EH (cell line): ENCODE results near the gene DSC1.
"Not testable (repeated sequence)": the region's sequence is repeated elsewhere in the genome, so short reads cannot be mapped to it uniquely, and the experiment has no call there.

Experiments
- DNase-seq: peaks from one replicate; pipeline ENCODE4 v3.0.0-alpha.2; 2015; ENCODE audit warnings: low read depth

Gene DSC1

GRCh38 chr18:31171144-31171839 lies 8.6 kb upstream of the DSC1 start:
- no peak for DNase-seq

- DNase-seq = no peak
Measured at GRCh38 chr18:31170335-31170734, 7.7 kb upstream of the DSC1 start.

- DNase-seq = no peak
Measured at GRCh38 chr18:31162419-31162793, 250 bp downstream of the DSC1 start.

DNA sequence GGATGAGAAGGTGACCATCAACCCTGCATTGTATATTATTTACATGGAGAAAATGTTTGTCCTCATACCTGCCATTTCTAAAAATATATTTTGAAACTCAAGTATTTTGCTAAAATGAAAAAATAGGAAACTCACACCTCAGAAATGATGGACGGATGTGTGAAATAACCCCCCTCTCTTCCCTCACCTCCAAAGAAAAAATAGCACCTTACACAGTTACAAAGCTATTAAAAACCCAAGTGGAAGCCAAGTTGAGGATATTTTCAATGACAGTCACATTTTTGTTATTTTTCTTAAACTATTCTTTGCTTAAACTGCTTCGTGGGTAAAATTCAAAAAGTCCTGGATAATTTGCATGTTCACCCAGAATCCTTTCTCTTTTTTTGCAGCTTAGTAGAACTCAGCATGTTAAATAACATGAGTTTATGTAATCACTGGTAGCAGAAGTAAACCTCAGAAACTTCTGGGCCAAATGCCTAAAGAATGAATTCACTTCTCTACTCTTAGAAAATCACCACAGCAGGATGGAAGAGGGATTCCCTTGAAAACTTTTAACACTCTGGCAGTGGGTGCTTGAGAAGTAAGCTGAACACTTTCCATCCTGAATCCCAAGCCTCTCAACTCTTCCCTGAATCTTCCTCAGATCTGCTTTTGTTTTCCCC lies 768 bp downstream of the DSC1 start:
- no peak for DNase-seq

DNA sequence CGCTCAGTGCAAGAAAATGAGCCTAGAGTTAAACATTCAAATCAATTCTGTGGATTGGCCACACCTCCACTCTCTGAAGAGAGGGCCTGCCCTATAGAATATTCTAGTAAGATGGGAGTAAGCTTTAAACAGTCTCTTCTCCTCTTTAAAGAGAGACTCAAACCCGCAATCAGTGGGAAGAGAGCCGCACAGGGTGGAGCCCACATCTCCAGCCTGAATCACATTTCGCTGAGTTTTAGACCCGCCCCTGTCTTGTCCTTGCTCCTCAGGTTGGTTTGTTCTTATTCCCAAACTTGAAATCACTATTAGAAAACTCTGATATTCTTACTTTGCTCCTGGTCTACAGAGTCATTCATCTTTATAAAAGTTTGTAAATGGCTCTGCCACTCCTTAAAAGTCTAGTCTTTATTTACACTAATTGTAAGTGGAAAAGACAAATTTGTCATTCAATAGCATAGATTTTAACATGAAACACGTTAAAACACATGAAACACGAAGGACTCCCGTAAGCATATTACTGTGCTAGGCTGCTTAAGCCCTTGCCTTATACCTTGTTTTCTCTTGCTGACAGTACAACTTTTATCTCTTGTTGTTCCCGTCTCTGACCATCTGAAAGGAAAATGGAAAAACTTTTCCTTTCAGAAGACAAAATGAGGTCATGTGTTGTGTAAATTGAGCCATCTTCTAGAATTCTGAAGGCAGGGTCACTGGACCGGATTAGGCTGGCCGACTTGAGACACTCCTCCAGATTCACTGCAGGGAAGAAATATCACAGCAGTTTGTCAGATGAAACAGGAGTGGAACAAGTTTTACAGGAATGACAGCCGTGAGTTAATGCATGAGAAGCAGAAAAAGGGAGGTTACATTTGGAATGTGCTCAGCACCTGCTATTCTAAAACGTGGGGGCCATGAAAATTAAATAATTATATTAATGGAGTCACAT lies 5.6 kb downstream of the DSC1 start:
- no peak for DNase-seq

- no peak for DNase-seq
Measured at GRCh38 chr18:31155498-31155897, 7.2 kb downstream of the DSC1 start.

DNA sequence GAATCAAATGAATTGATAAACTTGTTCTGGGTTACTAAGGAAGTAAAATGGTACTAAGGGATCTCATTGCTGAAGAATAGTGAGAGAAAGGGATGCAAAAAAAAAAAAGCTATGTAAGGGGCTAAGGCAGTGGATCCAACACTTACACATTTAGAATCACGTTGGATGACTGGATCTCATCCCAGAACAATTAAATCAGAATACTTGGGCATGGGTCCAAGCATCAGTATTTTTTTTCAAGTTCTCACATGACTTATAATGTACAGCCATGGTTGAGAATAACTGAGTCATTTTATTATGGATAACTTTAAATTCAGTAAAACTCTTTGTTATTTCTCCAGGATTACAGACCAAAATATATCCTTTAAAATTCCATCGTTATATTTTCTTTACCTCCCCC lies 8.5 kb downstream of the DSC1 start:
- no peak for DNase-seq

- no peak for DNase-seq
Measured at GRCh38 chr18:31149351-31149750, 13.3 kb downstream of the DSC1 start.

DNA sequence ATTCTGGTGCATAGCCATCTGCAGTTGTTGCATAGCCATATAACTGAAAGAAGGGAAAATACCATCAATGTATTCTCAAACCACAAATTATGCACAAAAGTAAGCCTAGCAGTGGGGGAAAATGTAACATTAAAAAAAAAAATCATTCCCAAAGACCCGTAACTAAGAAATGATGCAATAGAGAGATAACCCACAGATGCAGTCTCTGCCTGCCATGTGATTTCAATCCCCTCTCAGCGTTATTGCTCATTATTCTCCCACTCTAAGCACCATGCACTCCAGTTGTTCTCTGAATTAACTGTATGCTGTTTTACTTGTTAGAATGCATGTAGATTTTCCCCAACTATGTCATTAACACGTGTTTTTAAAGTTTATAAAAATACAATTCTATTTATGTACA lies 14.1 kb downstream of the DSC1 start:
- DNase-seq = no peak

DNA sequence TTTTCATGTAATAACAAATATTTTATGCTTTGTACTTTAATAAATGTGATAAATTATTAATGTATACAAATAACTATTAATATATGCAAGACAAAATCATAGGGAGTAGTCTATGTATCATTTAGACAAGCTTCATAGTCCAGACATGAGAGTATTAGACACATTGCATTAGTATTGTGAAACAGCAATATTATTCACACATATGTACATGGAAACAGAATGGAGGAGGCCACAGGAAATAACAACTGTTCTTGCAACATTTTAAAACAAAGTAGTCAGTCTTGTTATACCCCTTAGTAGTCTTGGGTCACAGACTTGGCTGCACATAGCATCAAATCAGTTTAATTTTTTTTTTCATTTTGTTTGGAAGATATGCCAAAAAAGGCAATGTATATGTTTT lies 15.8 kb downstream of the DSC1 start:
- DNase-seq = no peak

- no peak for DNase-seq
Measured at GRCh38 chr18:31143025-31143424, 19.6 kb downstream of the DSC1 start.

DNA sequence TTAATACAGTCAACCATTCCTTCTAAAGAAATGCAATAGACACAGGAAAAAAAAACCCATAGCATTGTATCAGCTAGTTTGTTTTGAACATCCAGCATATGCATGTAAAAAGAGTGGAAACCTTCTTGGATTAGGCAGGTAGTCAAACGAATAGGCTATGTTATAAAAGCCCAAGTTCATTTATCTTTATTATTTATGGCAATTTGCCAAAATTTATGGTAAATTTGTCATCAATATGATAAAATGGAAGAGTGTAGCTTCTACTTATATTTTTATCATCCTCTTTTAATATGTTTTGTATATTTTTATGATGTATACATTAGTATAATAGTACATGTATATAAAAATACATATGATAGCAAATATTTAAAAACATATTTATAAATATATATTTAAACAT lies 23.9 kb downstream of the DSC1 start:
- no peak for DNase-seq

DNA sequence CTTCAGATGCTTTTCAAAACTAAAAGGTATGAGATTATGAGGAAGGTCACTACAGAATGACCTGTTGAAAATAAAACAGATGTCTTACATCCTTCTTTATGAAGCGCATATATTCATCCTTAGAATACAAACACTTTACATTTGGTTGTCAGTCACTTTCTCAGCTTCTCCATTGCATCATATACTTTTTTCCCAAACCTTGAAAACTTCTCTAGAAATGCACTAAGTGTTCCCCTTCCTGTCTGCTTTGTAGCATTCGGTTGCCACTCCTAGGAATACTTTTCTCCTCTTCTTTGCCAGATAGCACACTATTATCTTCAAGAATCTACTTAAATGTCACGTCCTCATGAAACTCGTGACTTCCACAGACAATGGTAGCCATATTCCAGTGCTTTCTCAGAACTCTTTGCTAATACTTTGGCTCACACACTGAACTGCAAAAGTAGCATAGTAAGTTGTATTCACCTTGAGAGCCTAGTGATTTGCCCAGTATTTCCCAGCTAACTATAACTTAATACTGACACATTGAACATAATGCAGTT lies 27.6 kb downstream of the DSC1 start:
- DNase-seq = no peak

- DNase-seq = no peak
Measured at GRCh38 chr18:31129398-31130115, 33.1 kb downstream of the DSC1 start.

- no peak for DNase-seq
Measured at GRCh38 chr18:31125878-31126277, 36.8 kb downstream of the DSC1 start.

DNA sequence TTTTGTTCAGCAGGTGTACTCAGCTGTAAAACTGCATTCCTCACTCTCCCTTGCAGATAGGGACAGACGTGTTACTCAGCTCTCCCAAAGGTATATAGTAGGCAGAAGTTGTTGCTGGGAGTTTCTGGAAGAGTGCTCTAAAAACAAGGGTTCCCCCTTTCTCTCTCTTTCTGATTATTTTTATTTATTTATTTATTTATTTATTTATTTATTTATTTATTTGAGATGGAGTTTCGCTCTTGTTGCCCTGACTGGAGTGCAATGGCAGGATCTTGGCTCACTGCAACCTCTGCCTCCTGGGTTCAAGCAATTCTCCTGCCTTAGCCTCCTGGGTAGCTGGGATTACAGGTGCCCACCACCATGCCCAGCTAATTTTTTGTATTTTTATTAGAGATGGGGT lies 39.5 kb downstream of the DSC1 start:
- not testable (repeated sequence) for DNase-seq

DNA sequence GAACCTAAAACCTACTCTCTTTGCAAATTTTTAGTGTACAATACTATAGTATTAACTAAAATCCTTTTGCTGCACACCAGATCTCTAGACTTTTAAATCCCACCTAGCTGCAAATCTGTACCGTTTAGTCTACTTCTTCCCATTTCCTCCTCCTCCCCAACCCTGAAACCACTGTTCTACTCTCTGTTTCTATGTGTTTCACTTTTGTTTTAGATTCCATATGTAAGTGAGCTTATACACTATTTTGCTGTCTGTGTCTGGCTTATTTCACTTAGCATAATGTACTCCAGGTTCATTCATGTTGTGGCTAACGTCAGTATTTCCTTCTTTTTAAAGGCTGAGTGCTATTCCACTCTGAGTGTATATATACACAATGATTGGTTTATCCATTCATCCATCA lies 42.1 kb downstream of the DSC1 start:
- no peak for DNase-seq

- no peak for DNase-seq
Measured at GRCh38 chr18:31116853-31117595, 45.6 kb downstream of the DSC1 start.

DNA sequence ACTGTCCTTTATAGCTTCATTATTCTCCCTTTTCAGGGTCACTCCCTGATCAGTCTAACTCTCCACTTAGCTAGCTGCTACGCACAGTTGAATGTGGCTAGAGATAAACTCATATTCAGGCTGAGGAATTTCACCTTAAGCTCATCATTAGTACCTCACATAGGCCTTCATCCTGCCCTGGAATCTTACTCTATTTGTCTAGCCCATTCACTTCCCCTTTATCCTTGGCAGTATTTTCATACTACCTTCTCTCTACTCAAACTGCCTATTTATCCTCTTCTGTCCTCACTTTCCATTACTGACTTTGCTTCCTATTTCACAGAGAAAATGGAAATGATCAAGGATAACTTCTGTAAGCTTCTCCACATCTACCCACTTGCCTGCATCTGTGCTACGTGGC lies 49.9 kb downstream of the DSC1 start:
- DNase-seq = no peak

- DNase-seq = no peak
Measured at GRCh38 chr18:31105733-31106132, 56.9 kb downstream of the DSC1 start.

DNA sequence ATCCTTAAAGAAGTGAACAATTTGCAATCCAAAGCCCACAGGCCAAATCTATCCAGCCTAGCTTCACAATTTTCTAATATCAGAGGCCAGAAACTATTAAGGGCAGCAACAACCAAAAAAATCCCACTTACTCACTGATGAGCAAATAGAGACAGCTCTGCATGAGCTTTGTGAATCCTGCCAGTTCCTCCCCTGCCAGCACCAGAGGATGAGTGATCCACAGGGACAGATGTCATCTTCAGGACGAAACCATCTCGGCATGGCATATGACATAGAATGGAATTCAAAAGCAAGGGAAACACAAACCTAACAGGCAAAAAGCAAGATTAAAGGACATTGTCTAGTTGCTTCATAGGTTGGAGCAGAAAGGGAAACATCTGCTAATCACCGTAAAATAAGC lies 58.2 kb downstream of the DSC1 start:
- DNase-seq = no peak
